Esophagus muscularis mucosa (tissue), 4 donors: ENCODE measurements around the gene LMO4. TPM values are rescaled to one million over a fixed set of nuclear protein-coding genes. Genes with fewer than 3 reads are reported as not detected.

Source experiments
- DNase-seq: peaks from one replicate; pipeline ENCODE4 v3.0.0-alpha.2; 2017; ENCODE audit errors: extremely low spot score
- H3K27ac ChIP-seq, 4 donors: fragments of 200-600 bp; sonication (generic); replicated peaks in 1 of 4; 1 replicate in 3 of 4; 2 replicates in 1 of 4; pipeline ENCODE4 v1.5.1; 2016 to 2019; ENCODE audit warnings: mild to moderate bottlenecking in 1 of 4
- H3K27me3 ChIP-seq, 4 donors: fragments of 200-600 bp; sonication (generic); one replicate each; pipeline versions ENCODE4 v1.5.1 to v1.6.0; 2016 to 2019
- H3K36me3 ChIP-seq, 4 donors: fragments of 200-600 bp; sonication (generic); one replicate each; pipeline ENCODE4 v1.5.1; 2016 to 2019
- H3K4me1 ChIP-seq, 4 donors: fragments of 200-600 bp; sonication (generic); one replicate each; pipeline ENCODE4 v1.5.1; 2016 to 2019
- H3K4me3 ChIP-seq, 4 donors: fragments of 200-600 bp; sonication (generic); 1 replicate in 2 of 4; 2 replicates in 2 of 4; pipeline ENCODE4 v1.5.1; 2016 to 2019; ENCODE audit warnings: mild to moderate bottlenecking in 4 of 4, moderate library complexity in 1 of 4
- H3K9me3 ChIP-seq, 4 donors: fragments of 200-600 bp; sonication (generic); 1 replicate in 3 of 4; 2 replicates in 1 of 4; pipeline ENCODE4 v1.5.1; 2016 to 2019
- EP300 ChIP-seq: sonication (generic); formaldehyde crosslinking; IDR thresholded peaks from one replicate; pipeline ENCODE4 v1.6.1; 2017; ENCODE audit warnings: antibody characterized with exemption
- POLR2A ChIP-seq: fragments of 450-650 bp; IDR thresholded peaks from one replicate; pipeline ENCODE4 v1.6.1; 2017; ENCODE audit warnings: antibody characterized with exemption, moderate library complexity, mild to moderate bottlenecking, low read depth
- POLR2AphosphoS5 ChIP-seq, 2 donors: sonication (generic); formaldehyde crosslinking; IDR thresholded peaks; one replicate each; pipeline ENCODE4 v1.6.1; 2017; ENCODE audit warnings: antibody characterized with exemption in 2 of 2
- WGBS: methylation state at CpG from one replicate; pipeline ENCODE4 v1.1.5; 2018; 5-methylcytosine and 5-hydroxymethylcytosine counted together
- intact Hi-C: fragments of 100-400 bp; cut with DNase I; formaldehyde crosslinking; loops from one replicate; pipeline ENCODE4 v1.15.1; 2023
- total RNA-seq, 4 donors: library from RNA; depleted of rRNA; stranded (reverse); fragments of >200 nt; gene quantifications; one replicate each; pipeline versions ENCODE4 v1.1.0 to v1.2.1, GENCODE V29; 2016
- TF ChIP-seq, protein P1 (sequence below), 3 experiments: fragments of 200-600 bp in 2 of 3; fragments of 450-650 bp in 1 of 3; sonication (generic) in 2 of 3; IDR thresholded peaks; one replicate each; pipeline ENCODE4 v1.5.1; 2017 to 2019; ENCODE audit warnings: antibody characterized with exemption in 3 of 3, mild to moderate bottlenecking in 2 of 3, moderate library complexity in 1 of 3

Gene LMO4
- total RNA-seq, 4 donors from 2014 or later: 43.2 to 54.4 (median 47.7) TPM

DNA sequence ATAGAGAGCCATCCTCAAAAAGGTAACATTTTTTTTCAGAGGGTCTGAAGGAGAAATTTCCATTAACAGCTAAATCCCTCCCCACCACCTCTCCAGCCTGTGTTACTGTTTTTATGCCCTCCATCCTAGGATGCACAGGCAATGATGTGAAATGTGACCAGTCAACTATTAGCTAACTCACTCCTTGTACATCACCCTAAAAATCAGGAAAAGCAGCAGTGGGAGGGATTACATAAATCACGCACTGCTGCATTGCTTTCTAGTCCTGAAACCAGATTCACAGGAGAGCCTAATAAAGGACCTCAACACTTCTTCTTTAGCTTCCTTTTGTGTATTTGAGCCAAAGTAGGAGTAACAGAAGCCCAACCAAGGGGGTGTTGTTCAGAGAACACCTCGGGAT is 66.3 kb downstream of the LMO4 start:
- WGBS: 94% methylated on average over 2 of the region's 2 CpGs
- H3K4me1 ChIP-seq: peaks cover 0 to 8% (median 7%) of the 10 kb centered on the region in 4 donors
- no peak for TF ChIP-seq POLR2A
- no peak for TF ChIP-seq EP300
- TF ChIP-seq POLR2AphosphoS5 (IDR thresholded peaks at IDR 0.05): no peak
- TF ChIP-seq, protein P1, sequence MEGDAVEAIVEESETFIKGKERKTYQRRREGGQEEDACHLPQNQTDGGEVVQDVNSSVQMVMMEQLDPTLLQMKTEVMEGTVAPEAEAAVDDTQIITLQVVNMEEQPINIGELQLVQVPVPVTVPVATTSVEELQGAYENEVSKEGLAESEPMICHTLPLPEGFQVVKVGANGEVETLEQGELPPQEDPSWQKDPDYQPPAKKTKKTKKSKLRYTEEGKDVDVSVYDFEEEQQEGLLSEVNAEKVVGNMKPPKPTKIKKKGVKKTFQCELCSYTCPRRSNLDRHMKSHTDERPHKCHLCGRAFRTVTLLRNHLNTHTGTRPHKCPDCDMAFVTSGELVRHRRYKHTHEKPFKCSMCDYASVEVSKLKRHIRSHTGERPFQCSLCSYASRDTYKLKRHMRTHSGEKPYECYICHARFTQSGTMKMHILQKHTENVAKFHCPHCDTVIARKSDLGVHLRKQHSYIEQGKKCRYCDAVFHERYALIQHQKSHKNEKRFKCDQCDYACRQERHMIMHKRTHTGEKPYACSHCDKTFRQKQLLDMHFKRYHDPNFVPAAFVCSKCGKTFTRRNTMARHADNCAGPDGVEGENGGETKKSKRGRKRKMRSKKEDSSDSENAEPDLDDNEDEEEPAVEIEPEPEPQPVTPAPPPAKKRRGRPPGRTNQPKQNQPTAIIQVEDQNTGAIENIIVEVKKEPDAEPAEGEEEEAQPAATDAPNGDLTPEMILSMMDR (IDR thresholded peaks at IDR 0.05): no peak
- no peak overlapping the region for H3K4me3 ChIP-seq
- H3K9me3 ChIP-seq: no peaks in the 10 kb centered on the region
- H3K27me3 ChIP-seq: no peaks in the 10 kb centered on the region
- intact Hi-C loops: no loop called here
- no peak for DNase-seq
- no peak overlapping the region for H3K27ac ChIP-seq
- H3K36me3 ChIP-seq: no peaks in the 10 kb centered on the region
